ENCODE data around the gene C4A.
A peak's percentile ranks its signal among the peaks of the same experiment; 100 is the strongest.
"Not testable (repeated sequence)": the region's sequence is repeated elsewhere in the genome, so short reads cannot be mapped to it uniquely, and the experiment has no call there.

The C4A gene

DNA sequence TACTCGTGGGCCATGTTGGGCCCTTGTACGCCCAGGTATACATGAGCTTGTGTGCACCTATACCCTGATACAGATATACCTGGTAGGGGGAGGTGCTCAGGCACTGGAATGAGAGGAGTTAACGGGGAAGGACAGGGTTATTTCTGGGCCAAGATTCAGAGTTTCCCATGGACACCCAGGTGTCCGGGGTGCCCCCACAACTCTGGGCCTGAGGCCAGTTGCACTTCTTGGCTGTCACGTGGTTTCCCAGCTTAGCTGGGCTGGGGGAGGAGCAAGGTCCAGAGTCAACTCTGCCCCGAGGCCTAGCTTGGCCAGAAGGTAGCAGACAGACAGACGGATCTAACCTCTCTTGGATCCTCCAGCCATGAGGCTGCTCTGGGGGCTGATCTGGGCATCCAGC lies at the start of gene C4A:
TSS of gene C4A (plus strand) at position 314 of the 400 bp plus-strand sequence. CDS start at position 365, 51 bp downstream.
- not testable (repeated sequence) for H3K4me3 ChIP-seq (ENCODE audit: low read depth, low read length)

DNA sequence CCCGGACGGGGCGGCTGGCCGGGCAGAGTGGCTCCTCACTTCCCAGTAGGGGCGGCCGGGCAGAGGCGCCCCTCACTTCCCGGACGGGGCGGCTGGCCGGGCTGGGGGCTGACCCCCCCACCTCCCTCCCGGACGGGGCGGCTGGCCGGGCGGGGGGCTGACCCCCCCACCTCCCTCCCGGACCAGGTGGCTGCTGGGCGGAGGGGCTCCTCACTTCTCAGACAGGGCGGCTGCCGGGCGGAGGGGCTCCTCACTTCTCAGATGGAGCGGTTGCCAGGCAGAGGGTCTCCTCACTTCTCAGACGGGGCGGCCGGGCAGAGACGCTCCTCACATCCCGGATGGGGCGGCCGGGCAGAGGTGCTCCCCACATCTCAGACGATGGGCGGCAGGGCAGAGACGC lies 49.7 kb upstream of the C4A start:
- not testable (repeated sequence) for H3K4me3 ChIP-seq (ENCODE audit: low read depth, low read length)

DNA sequence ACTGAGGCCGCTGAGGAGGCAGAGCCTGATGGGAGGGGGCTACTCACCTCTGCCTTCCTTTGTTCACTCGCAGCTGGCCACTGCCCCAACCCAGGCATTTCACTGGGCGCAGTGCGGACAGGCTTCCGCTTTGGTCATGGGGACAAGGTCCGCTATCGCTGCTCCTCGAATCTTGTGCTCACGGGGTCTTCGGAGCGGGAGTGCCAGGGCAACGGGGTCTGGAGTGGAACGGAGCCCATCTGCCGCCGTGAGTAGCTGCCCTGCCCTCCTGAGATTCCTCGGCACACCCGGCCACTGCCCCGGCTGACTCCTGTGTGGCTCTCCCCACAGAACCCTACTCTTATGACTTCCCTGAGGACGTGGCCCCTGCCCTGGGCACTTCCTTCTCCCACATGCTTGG lies 48.3 kb upstream of the C4A start:
- H3K4me3 ChIP-seq (ENCODE audit: low read depth, low read length) = no peak overlapping the region

DNA sequence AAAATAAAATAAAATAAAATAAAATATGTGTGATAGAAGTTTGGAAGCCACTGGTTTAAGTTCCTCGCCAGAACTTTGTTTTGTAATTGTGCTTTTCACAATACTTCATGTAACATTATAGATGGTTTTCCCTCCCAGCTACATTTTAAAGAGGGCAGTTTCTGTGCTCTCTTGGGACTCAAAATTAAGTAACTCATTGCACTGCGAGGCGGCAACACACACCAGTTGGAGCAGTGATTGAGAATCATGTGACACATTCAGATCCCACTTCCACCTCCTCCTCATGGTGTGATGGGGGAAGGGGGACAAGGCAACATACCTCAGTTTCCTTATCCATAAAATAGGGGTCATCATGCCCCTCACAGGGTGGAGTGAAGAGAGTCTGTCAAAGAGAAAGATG lies 46.8 kb upstream of the C4A start:
- H3K4me3 ChIP-seq (ENCODE audit: low read depth, low read length) = no peak overlapping the region

DNA sequence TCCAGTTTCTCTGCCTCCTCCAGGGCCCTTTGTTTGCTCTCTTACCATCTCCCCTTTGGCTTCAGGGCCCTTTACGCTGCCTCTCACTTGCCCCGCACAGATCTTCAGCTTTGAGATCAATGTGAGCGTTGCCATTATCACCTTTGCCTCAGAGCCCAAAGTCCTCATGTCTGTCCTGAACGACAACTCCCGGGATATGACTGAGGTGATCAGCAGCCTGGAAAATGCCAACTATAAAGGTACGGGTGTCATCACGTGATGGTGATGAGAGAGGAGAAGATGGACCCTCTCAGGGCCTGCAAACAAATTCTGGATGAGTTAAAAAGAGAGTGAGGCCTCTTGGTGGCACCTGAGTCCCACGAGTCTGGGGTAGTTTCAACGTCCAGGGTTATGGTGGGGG lies 46.0 kb upstream of the C4A start:
- no peak overlapping the region for H3K4me3 ChIP-seq (ENCODE audit: low read depth, low read length)

DNA sequence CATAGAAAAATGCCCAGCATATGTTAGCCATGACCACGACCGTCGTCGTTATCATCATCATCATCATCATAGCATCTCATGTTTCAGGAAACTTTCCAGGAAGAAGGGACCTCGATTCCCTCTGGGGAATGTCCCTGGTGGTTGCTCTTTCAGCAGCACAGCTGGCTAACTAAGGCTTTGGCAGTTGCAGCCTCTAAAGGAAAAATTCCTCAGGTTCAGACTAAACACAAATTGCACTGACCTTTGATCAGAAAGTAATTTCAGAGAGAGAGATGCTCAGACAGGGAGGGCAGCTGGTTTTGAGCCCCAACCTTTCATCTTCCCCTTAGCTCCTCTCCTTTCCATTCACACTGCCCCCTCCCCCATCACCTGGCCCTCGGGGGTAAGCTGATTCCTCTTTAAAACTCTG lies 41.6 kb upstream of the C4A start:
- H3K4me3 ChIP-seq (ENCODE audit: low read depth, low read length) = no peak overlapping the region

DNA sequence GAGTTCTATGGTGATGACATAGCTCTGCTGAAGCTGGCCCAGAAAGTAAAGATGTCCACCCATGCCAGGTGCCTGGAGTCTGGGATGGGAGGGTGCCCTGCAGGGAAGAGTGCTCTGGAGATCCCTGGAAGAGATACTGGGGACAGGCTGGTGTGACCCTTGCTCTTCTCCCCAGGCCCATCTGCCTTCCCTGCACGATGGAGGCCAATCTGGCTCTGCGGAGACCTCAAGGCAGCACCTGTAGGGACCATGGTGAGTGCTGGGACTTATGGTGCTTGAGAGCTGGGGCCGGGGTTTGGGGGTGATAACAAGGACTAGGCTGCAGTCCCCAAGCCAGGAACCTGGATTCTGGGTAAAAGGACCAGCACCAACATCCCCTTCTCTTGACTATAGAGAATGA lies 38.1 kb upstream of the C4A start:
- no peak overlapping the region for H3K4me3 ChIP-seq (ENCODE audit: low read depth, low read length)

DNA sequence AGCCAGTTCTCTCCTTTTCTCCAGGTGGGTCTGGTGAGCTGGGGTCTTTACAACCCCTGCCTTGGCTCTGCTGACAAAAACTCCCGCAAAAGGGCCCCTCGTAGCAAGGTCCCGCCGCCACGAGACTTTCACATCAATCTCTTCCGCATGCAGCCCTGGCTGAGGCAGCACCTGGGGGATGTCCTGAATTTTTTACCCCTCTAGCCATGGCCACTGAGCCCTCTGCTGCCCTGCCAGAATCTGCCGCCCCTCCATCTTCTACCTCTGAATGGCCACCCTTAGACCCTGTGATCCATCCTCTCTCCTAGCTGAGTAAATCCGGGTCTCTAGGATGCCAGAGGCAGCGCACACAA lies 36.7 kb upstream of the C4A start:
- no peak overlapping the region for H3K4me3 ChIP-seq (ENCODE audit: low read depth, low read length)

DNA sequence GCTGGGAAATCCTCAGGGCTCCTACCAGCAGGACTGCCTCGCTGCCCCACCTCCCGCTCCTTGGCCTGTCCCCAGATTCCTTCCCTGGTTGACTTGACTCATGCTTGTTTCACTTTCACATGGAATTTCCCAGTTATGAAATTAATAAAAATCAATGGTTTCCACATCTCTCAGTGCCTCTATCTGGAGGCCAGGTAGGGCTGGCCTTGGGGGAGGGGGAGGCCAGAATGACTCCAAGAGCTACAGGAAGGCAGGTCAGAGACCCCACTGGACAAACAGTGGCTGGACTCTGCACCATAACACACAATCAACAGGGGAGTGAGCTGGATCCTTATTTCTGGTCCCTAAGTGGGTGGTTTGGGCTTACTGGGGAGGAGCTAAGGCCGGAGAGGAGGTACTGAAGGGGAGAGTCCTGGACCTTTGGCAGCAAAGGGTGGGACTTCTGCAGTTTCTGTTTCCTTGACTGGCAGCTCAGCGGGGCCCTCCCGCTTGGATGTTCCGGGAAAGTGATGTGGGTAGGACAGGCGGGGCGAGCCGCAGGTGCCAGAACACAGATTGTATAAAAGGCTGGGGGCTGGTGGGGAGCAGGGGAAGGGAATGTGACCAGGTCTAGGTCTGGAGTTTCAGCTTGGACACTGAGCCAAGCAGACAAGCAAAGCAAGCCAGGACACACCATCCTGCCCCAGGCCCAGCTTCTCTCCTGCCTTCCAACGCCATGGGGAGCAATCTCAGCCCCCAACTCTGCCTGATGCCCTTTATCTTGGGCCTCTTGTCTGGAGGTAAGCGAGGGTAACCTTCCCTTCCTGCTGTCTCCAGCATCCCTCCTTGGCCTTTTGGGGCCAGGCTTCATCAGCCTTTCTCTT lies 36.1 kb upstream of the C4A start, which contains the start of gene CFB:
TSS of gene CFB (plus strand) at position 589 of the 863 bp plus-strand sequence. CDS start at position 716, 127 bp downstream.
- no peak within 1 kb of the TSS for H3K4me3 ChIP-seq (ENCODE audit: low read depth, low read length)

DNA sequence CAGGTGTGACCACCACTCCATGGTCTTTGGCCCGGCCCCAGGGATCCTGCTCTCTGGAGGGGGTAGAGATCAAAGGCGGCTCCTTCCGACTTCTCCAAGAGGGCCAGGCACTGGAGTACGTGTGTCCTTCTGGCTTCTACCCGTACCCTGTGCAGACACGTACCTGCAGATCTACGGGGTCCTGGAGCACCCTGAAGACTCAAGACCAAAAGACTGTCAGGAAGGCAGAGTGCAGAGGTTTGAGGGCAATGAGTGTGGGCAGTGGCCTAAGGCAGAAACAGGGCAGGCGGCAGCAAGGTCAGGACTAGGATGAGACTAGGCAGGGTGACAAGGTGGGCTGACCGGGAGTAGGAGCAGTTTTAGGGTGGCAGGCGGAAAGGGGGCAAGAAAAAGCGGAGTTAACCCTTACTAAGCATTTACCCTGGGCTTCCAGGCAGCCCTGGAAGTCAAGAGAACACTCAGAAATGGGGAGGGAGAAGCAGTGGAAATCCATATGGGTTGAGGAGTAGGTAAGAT lies 35.4 kb upstream of the C4A start:
- H3K4me3 ChIP-seq (ENCODE audit: low read depth, low read length) = no peak overlapping the region

DNA sequence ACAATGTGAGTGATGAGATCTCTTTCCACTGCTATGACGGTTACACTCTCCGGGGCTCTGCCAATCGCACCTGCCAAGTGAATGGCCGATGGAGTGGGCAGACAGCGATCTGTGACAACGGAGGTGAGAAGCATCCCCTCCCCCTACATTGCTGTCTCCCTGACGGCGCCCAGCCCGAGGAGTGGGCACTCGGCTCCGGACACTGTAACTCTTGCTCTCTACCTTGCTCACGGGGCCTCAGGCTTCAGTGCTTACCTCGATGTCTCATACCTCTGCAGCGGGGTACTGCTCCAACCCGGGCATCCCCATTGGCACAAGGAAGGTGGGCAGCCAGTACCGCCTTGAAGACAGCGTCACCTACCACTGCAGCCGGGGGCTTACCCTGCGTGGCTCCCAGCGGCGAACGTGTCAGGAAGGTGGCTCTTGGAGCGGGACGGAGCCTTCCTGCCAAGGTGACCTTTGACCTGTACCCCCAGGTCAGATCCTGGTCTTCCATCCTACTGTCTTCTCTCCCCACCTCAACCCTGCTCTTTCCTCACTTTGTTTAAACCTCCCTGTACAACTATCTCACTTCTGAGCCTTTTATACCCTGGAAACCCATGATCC lies 34.7 kb upstream of the C4A start:
- H3K4me3 ChIP-seq (ENCODE audit: low read depth, low read length) = no peak overlapping the region

DNA sequence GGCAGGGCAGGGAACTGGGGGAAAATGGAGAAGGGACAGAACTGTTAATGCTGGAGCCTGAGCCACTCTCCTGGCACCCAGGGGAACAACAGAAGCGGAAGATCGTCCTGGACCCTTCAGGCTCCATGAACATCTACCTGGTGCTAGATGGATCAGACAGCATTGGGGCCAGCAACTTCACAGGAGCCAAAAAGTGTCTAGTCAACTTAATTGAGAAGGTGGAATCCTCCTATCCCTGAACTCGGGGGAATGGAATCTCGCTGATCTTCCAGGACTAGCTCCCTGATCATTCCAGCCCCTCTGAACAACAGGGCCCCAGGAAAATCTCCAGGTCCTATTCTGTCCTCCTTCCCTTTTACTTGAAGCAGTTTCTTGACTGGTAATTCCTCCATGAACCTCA lies 34.0 kb upstream of the C4A start:
- H3K4me3 ChIP-seq (ENCODE audit: low read depth, low read length) = no peak overlapping the region

DNA sequence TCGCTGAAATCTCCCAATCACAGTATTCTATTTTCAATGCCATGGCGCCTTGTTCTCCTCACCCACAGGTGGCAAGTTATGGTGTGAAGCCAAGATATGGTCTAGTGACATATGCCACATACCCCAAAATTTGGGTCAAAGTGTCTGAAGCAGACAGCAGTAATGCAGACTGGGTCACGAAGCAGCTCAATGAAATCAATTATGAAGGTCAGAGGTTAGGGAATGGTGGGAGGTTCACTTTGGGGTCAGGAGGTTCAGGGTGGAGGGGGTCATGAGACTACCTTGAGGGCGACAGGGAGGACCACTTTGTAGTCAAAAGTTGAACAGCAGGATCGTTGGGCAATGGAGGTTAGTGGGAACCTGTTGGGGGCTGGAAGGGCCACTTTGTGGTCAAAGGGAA lies 33.6 kb upstream of the C4A start:
- H3K4me3 ChIP-seq (ENCODE audit: low read depth, low read length) = no peak overlapping the region

DNA sequence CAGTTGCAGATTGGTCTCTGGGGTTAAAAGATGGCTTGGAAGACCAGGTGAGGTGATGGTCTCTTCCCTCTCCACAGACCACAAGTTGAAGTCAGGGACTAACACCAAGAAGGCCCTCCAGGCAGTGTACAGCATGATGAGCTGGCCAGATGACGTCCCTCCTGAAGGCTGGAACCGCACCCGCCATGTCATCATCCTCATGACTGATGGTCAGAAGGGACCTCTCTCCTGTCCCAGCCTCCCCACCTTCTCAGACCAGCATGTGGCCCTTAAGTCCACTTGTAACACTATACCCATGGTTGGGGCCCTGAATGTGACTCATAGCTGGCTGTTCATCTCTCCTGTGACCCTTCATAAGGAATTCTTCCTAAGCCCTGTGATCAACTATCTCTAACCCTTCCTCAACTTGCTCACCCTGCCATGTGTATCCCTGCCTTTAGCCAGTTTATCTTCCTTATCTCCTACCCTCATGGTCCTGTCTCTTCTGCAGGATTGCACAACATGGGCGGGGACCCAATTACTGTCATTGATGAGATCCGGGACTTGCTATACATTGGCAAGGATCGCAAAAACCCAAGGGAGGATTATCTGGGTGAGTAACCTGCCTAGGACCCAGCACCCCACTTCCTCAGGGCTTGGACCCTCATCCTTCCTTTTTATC lies 33.0 kb upstream of the C4A start:
- no peak overlapping the region for H3K4me3 ChIP-seq (ENCODE audit: low read depth, low read length)

DNA sequence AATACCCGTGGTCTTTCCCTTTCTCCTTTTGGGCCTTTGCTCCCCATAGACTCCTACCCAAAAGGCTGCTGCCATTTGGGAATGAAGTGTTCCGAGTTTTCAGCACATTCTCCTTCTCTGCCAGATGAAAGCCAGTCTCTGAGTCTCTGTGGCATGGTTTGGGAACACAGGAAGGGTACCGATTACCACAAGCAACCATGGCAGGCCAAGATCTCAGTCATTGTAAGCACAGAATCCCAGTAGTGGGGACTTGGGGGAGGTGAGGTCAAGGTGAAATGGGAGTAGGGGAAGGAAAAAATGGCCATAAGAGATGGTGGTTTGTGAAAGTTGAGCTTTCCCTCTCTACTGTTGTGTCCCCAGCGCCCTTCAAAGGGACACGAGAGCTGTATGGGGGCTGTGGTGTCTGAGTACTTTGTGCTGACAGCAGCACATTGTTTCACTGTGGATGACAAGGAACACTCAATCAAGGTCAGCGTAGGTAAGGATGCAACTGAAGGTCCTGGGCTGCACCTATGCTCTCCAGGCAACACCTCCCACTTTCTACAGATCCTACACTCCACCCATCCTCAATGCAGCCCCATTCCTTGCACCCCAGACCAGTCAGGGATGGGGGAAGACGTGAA lies 31.8 kb upstream of the C4A start:
- H3K4me3 ChIP-seq (ENCODE audit: low read depth, low read length) = no peak overlapping the region

DNA sequence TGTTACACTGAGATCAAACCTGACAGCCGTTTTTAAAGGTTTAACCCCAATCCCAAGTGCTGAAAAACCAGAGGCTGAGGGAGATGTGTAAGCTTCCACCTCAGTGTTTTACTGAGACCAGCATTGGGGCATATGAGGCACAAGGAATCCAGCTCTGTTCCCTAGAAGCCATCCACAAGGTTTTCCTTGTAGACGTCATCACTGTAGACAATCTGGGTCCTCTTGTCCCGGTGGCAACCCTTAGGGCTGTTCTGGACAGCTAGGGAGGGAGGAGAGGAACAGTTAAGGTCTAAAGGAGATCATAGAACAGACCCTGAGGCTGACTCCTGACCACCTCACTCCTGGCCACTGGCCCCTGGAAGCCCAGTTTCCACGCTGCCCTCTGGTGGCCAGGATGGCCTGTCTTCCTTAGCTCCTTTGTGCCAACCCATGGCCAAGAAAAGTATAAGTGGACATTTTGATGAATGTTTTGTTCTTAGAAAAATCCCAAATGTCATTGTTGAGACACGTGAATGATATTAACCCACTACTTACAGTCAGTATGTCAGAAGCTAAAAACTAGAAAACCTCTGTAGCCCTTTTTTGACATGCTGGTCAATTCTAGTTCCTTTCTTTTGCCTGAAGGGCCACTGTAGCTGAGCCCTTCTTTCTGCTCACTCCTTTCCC lies 29.6 kb upstream of the C4A start:
- H3K4me3 ChIP-seq (ENCODE audit: low read depth, low read length) = no peak overlapping the region

DNA sequence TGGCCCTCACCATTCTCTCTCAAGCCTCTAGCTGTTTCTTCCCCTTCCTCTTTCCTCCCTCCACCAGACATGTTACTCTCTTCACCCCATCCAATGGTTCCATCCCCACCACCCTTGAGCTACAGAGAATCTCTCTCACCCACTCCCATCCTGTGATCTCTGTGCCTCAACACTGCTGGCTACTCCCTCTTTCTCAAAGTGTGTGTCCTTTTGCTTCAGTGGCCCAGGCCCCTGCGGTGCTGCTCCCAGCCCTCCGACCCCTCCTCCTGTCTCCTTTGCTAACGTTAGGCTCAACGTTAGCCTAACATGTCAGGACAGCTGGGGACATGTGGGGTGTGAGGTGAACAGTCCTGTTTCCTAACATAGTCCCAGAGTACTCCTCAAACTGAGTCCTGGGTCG lies 29.0 kb upstream of the C4A start:
- no peak overlapping the region for H3K4me3 ChIP-seq (ENCODE audit: low read depth, low read length)

DNA sequence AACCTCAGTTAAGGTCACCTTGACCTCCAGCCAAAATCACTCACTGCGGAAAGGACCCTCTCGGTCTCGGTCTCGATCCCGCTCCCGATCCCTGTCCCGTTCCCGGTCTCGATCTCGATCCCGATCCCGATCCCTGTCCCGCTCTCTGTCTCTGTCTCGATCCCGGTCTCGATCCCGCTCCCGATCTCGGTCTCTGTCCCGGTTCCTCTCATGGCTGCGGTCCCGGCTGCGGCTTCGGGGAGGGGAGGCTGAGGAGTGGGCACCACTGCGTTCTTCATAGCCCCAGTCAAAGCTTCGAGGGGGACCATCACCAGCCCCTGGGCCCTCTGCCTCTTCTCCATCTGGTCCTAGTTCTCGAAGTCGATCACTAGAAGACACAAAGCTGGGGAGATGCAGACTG lies 27.3 kb upstream of the C4A start:
- H3K4me3 ChIP-seq (ENCODE audit: low read depth, low read length) = no peak overlapping the region

DNA sequence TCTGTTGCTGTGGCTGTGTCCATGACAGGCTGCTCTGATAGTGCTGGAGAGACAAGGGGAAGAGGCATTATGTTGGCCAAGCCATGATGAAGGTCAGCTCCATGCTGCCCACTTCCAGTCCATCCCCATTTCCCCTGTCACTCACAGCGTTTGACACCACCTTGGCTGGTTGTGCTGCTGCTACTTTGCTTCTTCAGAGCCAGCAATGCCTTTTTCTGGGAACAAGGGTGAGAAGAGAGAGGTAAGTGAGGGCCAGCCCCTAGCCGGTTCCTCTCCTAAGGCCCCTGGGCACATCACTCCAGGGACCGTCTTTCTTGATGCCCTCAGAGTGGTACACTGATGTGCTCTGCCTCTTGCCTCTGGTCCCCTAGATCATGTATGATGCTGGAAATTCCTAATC lies 25.1 kb upstream of the C4A start:
- H3K4me3 ChIP-seq (ENCODE audit: low read depth, low read length) = no peak overlapping the region

DNA sequence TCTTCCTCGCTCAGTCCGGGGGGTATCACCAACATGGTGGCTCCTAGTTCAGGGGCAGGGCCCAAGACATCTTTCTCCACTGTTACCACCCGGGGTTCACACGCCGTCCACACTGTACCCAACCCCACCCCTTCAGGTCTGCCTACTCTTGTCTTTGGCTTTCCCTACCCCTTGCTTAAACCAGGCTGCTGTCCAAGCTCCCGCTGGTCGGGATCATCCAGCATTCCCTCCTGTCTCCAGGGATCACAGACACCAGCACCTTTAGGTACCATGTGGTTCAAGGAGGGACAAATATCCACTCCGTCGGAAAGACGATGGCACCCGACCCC lies 23.5 kb upstream of the C4A start:
- peak overlapping the region; percentile 82 for H3K4me3 ChIP-seq (ENCODE audit: low read depth, low read length)

Data from iPS-11a (cell line).